ENCODE measurements around the gene PPP1R9B.

Gene PPP1R9B

GRCh38 chr17:50125420-50125997 is 25.0 kb downstream of the PPP1R9B start:
- H3K27ac ChIP-seq = no peak overlapping the region
- TF ChIP-seq ZFX (IDR thresholded peaks at IDR 0.05) = no peak
- TF ChIP-seq, protein P1, sequence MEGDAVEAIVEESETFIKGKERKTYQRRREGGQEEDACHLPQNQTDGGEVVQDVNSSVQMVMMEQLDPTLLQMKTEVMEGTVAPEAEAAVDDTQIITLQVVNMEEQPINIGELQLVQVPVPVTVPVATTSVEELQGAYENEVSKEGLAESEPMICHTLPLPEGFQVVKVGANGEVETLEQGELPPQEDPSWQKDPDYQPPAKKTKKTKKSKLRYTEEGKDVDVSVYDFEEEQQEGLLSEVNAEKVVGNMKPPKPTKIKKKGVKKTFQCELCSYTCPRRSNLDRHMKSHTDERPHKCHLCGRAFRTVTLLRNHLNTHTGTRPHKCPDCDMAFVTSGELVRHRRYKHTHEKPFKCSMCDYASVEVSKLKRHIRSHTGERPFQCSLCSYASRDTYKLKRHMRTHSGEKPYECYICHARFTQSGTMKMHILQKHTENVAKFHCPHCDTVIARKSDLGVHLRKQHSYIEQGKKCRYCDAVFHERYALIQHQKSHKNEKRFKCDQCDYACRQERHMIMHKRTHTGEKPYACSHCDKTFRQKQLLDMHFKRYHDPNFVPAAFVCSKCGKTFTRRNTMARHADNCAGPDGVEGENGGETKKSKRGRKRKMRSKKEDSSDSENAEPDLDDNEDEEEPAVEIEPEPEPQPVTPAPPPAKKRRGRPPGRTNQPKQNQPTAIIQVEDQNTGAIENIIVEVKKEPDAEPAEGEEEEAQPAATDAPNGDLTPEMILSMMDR (conservative IDR thresholded peaks at IDR 0.05) = no peak

- H3K27ac ChIP-seq = peak overlapping the region; percentile 14; the same call in 1 of the 2 replicates
- TF ChIP-seq, protein P1 (conservative IDR thresholded peaks at IDR 0.05) = no peak
- TF ChIP-seq ZFX (IDR thresholded peaks at IDR 0.05) = no peak
Measured at GRCh38 chr17:50123649-50124349, 26.7 kb downstream of the PPP1R9B start.

- H3K27ac ChIP-seq = peak overlapping the region; percentile 64
- TF ChIP-seq ZFX (IDR thresholded peaks at IDR 0.05) = no peak
- TF ChIP-seq, protein P1 (conservative IDR thresholded peaks at IDR 0.05) = no peak
Measured at GRCh38 chr17:50122945-50123344, 27.5 kb downstream of the PPP1R9B start.

- no peak for TF ChIP-seq ZFX (IDR thresholded peaks at IDR 0.05)
- TF ChIP-seq, protein P1 (conservative IDR thresholded peaks at IDR 0.05) = no peak
- H3K27ac ChIP-seq = peak overlapping the region; percentile 64
Measured at GRCh38 chr17:50120475-50121253, 29.8 kb downstream of the PPP1R9B start.

DNA sequence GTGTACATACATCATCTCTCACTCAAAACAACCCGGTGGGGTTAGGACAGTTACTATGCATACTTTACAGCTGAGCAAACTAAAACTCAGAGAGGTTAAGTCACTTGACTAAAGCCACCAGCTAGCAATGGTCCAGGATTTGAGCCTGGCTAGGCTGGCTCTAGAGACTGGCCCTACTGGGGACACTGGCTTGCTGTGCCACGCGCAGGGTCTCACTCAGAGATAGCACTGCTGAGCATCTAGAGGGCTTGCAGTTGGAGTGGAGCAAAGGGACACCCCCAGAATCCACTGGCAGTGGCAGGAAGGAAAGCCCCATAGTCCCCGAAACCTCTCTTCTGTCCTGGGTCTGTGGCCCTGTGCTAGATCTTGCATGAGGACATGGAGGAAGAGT is 31.7 kb downstream of the PPP1R9B start:
- H3K27ac ChIP-seq = no peak overlapping the region
- TF ChIP-seq ZFX (IDR thresholded peaks at IDR 0.05) = no peak
- TF ChIP-seq, protein P1 (conservative IDR thresholded peaks at IDR 0.05) = no peak

DNA sequence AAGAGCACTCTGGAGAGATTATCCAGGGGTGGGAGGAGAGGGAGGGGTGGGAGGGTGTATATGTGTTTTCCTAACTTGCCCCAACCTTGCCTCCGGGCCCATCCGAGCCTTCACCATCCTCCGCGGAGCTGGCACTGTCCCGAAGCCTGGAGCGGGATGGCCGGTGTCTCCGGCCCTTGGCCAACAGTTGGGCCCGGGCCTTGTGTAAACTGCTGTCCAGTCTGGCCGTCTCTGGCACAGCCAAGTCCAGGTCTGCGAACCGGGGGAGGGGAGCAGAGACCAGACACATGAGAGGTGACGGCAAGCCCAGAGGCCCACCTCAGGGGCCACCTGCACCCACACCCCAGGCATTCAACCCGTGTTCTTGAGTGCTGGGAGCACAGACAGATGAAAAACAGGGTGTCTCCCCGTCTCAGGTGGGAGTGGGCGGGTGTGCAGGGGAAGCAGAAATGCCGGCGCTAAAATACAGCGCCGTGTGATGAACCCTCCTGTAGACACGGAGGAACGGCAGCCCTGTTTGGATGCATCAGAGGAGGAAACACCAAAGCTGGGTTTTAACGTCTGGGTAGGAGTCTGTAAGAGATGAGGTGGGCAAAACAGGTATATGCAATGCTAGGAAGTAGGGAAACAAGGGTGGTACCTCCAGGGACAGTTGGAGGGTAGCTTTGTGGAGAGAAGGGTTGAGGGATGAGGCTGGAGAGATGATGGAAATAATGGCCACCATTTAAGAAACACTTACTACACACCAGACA is 32.2 kb downstream of the PPP1R9B start:
- TF ChIP-seq, protein P1 (conservative IDR thresholded peaks at IDR 0.05) = no peak
- no peak for TF ChIP-seq ZFX (IDR thresholded peaks at IDR 0.05)
- H3K27ac ChIP-seq = no peak overlapping the region; the same call in 1 of the 2 replicates

Measured in C4-2B (cell line).